GM12878 (cell line): ENCODE measurements around the gene SUPT6H. TPM values are rescaled to one million over a fixed set of nuclear protein-coding genes. Genes with fewer than 3 reads are reported as not detected.

ENCODE experiments used
- ATAC-seq: fragments of 200-7000 bp; cut with Tn5 transposase; 3 replicates; pipeline ENCODE4 v1.9.1; 2020; ENCODE audit warnings: mild to moderate bottlenecking, moderate library complexity
- BruUV-seq: library from RNA; stranded (reverse); fragments of 400-500 nt; replicated peaks from 2 replicates; lab custom pipeline; 2021; lab: Mats Ljungman, UMichigan
- CTCF ChIA-PET: fragments of 300-600 bp; sonication (Branson Sonifier 250); formaldehyde crosslinking; extraction: SDS; loops from one replicate; lab custom pipeline; 2021; ENCODE audit warnings: inconsistent platforms; lab: Yijun Ruan, JAX
- POLR2A ChIA-PET: fragments of 350-600 bp; formaldehyde crosslinking; extraction: SDS; loops from one replicate; lab custom pipeline; 2021; ENCODE audit warnings: inconsistent platforms; lab: Charles Lee
- RAD21 ChIA-PET: fragments of 300-600 bp; sonication (Branson Sonifier 250); formaldehyde crosslinking; loops from one replicate; lab custom pipeline; 2023; ENCODE audit warnings: antibody characterized with exemption; ENCODE audit not compliant: unreplicated experiment; lab: Charles Lee
- SMC1A ChIA-PET: fragments of 300-600 bp; sonication (Branson Sonifier 250); formaldehyde crosslinking; loops from one replicate; lab custom pipeline; 2023; ENCODE audit not compliant: unreplicated experiment, uncharacterized antibody; lab: Charles Lee
- DNase-seq: peaks from one replicate; pipeline ENCODE4 v3.0.0-alpha.2; 2011; ENCODE audit warnings: low read depth, low spot score
- FAIRE-seq: peaks from 3 replicates; lab custom pipeline; 2011; peaks lifted over from hg19 to GRCh38; lab: Jason Lieb, UNC
- H2AFZ ChIP-seq: 2 replicates; pipeline ENCODE4 v1.6.0; 2011; ENCODE audit warnings: low read depth, low read length, control low read depth; ENCODE audit not compliant: control insufficient read depth
- H3K27ac ChIP-seq: 2 replicates; pipeline ENCODE4 v1.5.1; 2011; ENCODE audit warnings: control low read depth; ENCODE audit not compliant: control insufficient read depth, insufficient read depth
- H3K27me3 ChIP-seq, 2 experiments: replicated peaks in 1 of 2; 2 replicates each; pipeline versions ENCODE4 v1.6.0 to v1.6.1; 2011; ENCODE audit warnings: low read length in 1 of 2; ENCODE audit not compliant: control insufficient read depth in 2 of 2, insufficient read depth in 2 of 2
- H3K36me3 ChIP-seq, 2 experiments: 2 replicates each; pipeline ENCODE4 v1.5.1; 2011; ENCODE audit warnings: low read length in 1 of 2; ENCODE audit not compliant: control insufficient read depth in 2 of 2, insufficient read depth in 2 of 2
- H3K4me1 ChIP-seq: 2 replicates; pipeline ENCODE4 v1.6.1; 2011; ENCODE audit warnings: mild to moderate bottlenecking, low read length, moderate library complexity, mixed read lengths; ENCODE audit not compliant: control insufficient read depth, insufficient read depth
- H3K4me2 ChIP-seq: 2 replicates; pipeline ENCODE4 v1.6.0; 2011; ENCODE audit warnings: control low read depth; ENCODE audit not compliant: control insufficient read depth, insufficient read depth
- H3K4me3 ChIP-seq: fragments of 200-600 bp; sonication (generic); 2 replicates; pipeline ENCODE4 v1.5.1; 2016
- H3K79me2 ChIP-seq: 2 replicates; pipeline ENCODE4 v1.6.0; 2011; ENCODE audit warnings: low read length; ENCODE audit not compliant: control insufficient read depth, insufficient read depth
- H3K9ac ChIP-seq: 2 replicates; pipeline ENCODE4 v1.8.0; 2011; ENCODE audit warnings: low read length, control low read depth, mixed read lengths; ENCODE audit not compliant: control insufficient read depth, insufficient read depth
- H3K9me3 ChIP-seq: replicated peaks from 3 replicates; pipeline ENCODE4 v1.5.1; 2011; ENCODE audit warnings: mild to moderate bottlenecking, low read length; ENCODE audit not compliant: control insufficient read depth, insufficient read depth
- H4K20me1 ChIP-seq: 2 replicates; pipeline ENCODE4 v1.6.0; 2011; ENCODE audit not compliant: control insufficient read depth, insufficient read depth
- BHLHE40 ChIP-seq, 2 experiments: fragments of 450-650 bp in 1 of 2; IDR thresholded peaks; 2 replicates each; pipeline ENCODE4 v1.6.1; 2011 to 2017; ENCODE audit warnings: low read depth in 2 of 2, borderline replicate concordance in 1 of 2, improper control_type of control experiment in 1 of 2, low read length in 1 of 2, mild to moderate bottlenecking in 1 of 2
- CREB1 ChIP-seq: IDR thresholded peaks from 2 replicates; pipeline ENCODE4 v1.6.1; 2012; ENCODE audit warnings: low read depth, mild to moderate bottlenecking, inconsistent platforms
- CTCF ChIP-seq, 3 experiments: IDR thresholded peaks in 2 of 3; conservative IDR thresholded peaks in 1 of 3; 2 replicates each; pipeline ENCODE4 v1.5.1; 2011; ENCODE audit warnings: low read depth in 3 of 3, low read length in 3 of 3, mild to moderate bottlenecking in 3 of 3, control low read depth in 2 of 3, moderate library complexity in 2 of 3, inconsistent platforms in 1 of 3, mixed read lengths in 1 of 3; ENCODE audit not compliant: control insufficient read depth in 2 of 3, insufficient read depth in 1 of 3; ENCODE audit errors: extremely low read depth in 1 of 3
- GABPA ChIP-seq: IDR thresholded peaks from 2 replicates; pipeline ENCODE4 v1.6.1; 2014; ENCODE audit warnings: antibody characterized with exemption, low read depth, mild to moderate bottlenecking, inconsistent platforms
- JUNB ChIP-seq: IDR thresholded peaks from 2 replicates; pipeline ENCODE4 v1.6.1; 2016; ENCODE audit warnings: antibody characterized with exemption, mild to moderate bottlenecking
- POLR2A ChIP-seq: IDR thresholded peaks from 2 replicates; pipeline ENCODE4 v1.6.1; 2011; ENCODE audit warnings: low read depth, mild to moderate bottlenecking, low read length
- POU2F2 ChIP-seq: IDR thresholded peaks from 3 replicates; pipeline ENCODE4 v1.6.1; 2011; ENCODE audit warnings: low read depth, mild to moderate bottlenecking, low read length, borderline replicate concordance
- RELB ChIP-seq: fragments of 450-650 bp; IDR thresholded peaks from 2 replicates; pipeline ENCODE4 v1.6.1; 2017; ENCODE audit warnings: low read depth, mild to moderate bottlenecking, moderate library complexity
- YY1 ChIP-seq: IDR thresholded peaks from 2 replicates; pipeline ENCODE4 v1.6.1; 2011; ENCODE audit warnings: low read depth, mild to moderate bottlenecking, low read length
- WGBS: methylation state at CpG from one replicate; pipeline ENCODE4 v1.1.6; 2016; ENCODE audit warnings: low lambda C conversion rate; ENCODE audit not compliant: insufficient replicate concordance, insufficient coverage; ENCODE audit errors: missing lambda C conversion rate; 5-methylcytosine and 5-hydroxymethylcytosine counted together
- in situ Hi-C: fragments of 300-500 bp; cut with MboI; formaldehyde crosslinking; loops from 9 replicates; pipeline ENCODE4 v1.14.3; 2018; ENCODE audit warnings: mixed read lengths
- intact Hi-C: fragments of 100-400 bp; cut with micrococcal nuclease; formaldehyde crosslinking; loops from one replicate; pipeline ENCODE4 v1.14.2; 2022; ENCODE audit not compliant: unreplicated experiment
- polyA plus RNA-seq, 11 experiments: library from polyadenylated mRNA; depleted of rRNA in 4 of 11; unstranded in 6 of 11; stranded (reverse) in 5 of 11; fragments of >200 nt; fragmentation: Nextera tagmentation in 4 of 11; fragmentation: Illumina TruSeq in 1 of 11; extraction: Ambion mirVana in 4 of 11; extraction: Trizol in 1 of 11; gene quantifications; 1 replicate in 1 of 11; 2 replicates in 10 of 11; pipeline versions ENCODE4 v1.2.1 to v1.2.3, GENCODE V29; 2011 to 2016; ENCODE audit warnings: inconsistent platforms in 2 of 11, missing spikeins in 2 of 11, low read depth in 1 of 11
- total RNA-seq, 4 experiments: library from RNA; depleted of rRNA in 3 of 4; stranded (reverse); fragments of >200 nt in 3 of 4; fragmentation: Illumina TruSeq in 1 of 4; extraction: Trizol in 1 of 4; gene quantifications; 2 replicates each; pipeline versions ENCODE4 v1.2.1 to v1.2.3, GENCODE V29; 2013 to 2021

Gene SUPT6H
- total and polyA plus RNA-seq, 10 of the 15 experiments (the other 5 are each of a cell fraction or from before 2014, with no cell fraction given), result 1.7 to 58.8 (median 37.7) TPM

- no peak overlapping the region for H3K27ac ChIP-seq
- CTCF ChIA-PET, result no interaction called here
- H4K20me1 ChIP-seq, result no peaks in the 10 kb centered on the region
- H3K4me3 ChIP-seq, result peak overlapping the region; percentile 37; the same call in 1 of the 2 replicates
- no peak for DNase-seq
- WGBS, result 36% methylated on average over 46 of the region's 63 CpGs
- H3K79me2 ChIP-seq, result peaks cover 26% of the 10 kb centered on the region
- no peak for ATAC-seq
- peaks cover 0 to 3% of the 10 kb centered on the region in 2 experiments; a peak in 2 of 4 replicates for H3K36me3 ChIP-seq
- no TSS peak for BruUV-seq
- peak overlapping the region; percentile 64; the same call in 1 of the 2 replicates for H3K9ac ChIP-seq
- no peaks in the 10 kb centered on the region for H3K9me3 ChIP-seq
- 0 out of 2 replicates have a peak, but pooled peaks have one; percentile 34 for TF ChIP-seq POLR2A
- TF ChIP-seq POU2F2, result no peak
- TF ChIP-seq GABPA, result no peak
- TF ChIP-seq, all 136 proteins: peak for 1
- no peak for FAIRE-seq
- Histone ChIP-seq H3K4me2 (peak overlapping the region; percentile 66), H3K27me3 (no peaks in the 10 kb centered on the region), H2AFZ (peak overlapping the region; percentile 40), H3K4me1 (peaks cover 11% of the 10 kb centered on the region)
- POLR2A ChIA-PET, result interaction anchor here (1.0 kb wide), 2 partner anchors 12 to 72 kb away, joined by 3 read pairs; partner anchors contain the start of gene BLTP2
- RAD21 ChIA-PET, result no interaction called here
- intact Hi-C loops, result loop anchor here (5.0 to 10.0 kb wide), 2 partner anchors 55 to 162 kb away; partner anchors contain the start of genes SDF2, SUPT6H and UNC119
- in situ Hi-C loops, result no loop called here
- SMC1A ChIA-PET, result interaction anchor here (1.2 to 1.4 kb wide), 2 partner anchors 10 to 55 kb away, joined by 3 to 6 read pairs; partner anchors contain the start of genes SDF2 and SUPT6H
Observed at GRCh38 chr17:28716740-28717577, 55.0 kb downstream of the SUPT6H start.

GRCh38 chr17:28717578-28718332 is 55.8 kb downstream of the SUPT6H start, which contains the start of gene RAB34:
Gene RAB34 (minus strand): TSS chr17:28717868. CDS start chr17:28717266, 602 bp downstream.
- peaks cover 11% of the 10 kb centered on the region for H3K4me1 ChIP-seq
- SMC1A ChIA-PET, result no interaction called here
- H3K9ac ChIP-seq, result peak within 1 kb of the TSS; percentile 64
- POLR2A ChIA-PET, result no interaction called here
- ATAC-seq, result peak; percentile 31
- no peaks in the 10 kb centered on the region for H4K20me1 ChIP-seq
- peaks cover 34% of the 10 kb centered on the region for H3K79me2 ChIP-seq
- no peaks in the 10 kb centered on the region for H3K27me3 ChIP-seq
- peak within 1 kb of the TSS; percentile 83 for H3K4me2 ChIP-seq
- RAD21 ChIA-PET, result no interaction called here
- no peak for DNase-seq
- CTCF ChIA-PET, result no interaction called here
- no peaks in the 10 kb centered on the region for H3K9me3 ChIP-seq
- H3K4me3 ChIP-seq, result peak within 1 kb of the TSS; percentile 55
- H3K36me3 ChIP-seq, result peaks cover 6% of the 10 kb centered on the region in 2 experiments; a peak in 3 of 4 replicates
- 11% methylated on average over 40 of the region's 60 CpGs for WGBS
- in situ Hi-C loops (no loop called here), intact Hi-C loops (loop anchor here (5.0 to 10.0 kb wide), 2 partner anchors 55 to 163 kb away; partner anchors contain the start of genes SDF2, SUPT6H and UNC119)
- H2AFZ ChIP-seq, result peak within 1 kb of the TSS; percentile 62
- peak within 1 kb of the TSS; percentile 39 for H3K27ac ChIP-seq
- BruUV-seq, result no TSS peak
- no peak for FAIRE-seq
- TF ChIP-seq JUNB, result no peak
- no peak for TF ChIP-seq BHLHE40 (IDR thresholded peaks at IDR 0.05; ENCODE audit: borderline replicate concordance in 1 of 2, low read depth in 2 of 2, low read length in 1 of 2)
- no peak for TF ChIP-seq CREB1
- TF ChIP-seq YY1, result 0 out of 2 replicates have a peak, but pooled peaks have one; percentile 10
- TF ChIP-seq POLR2A, result peak; percentile 11; the same call in 1 of the 2 replicates
- TF ChIP-seq RELB, result no peak
- peak in 2 of 3 experiments; percentile 15 to 32; a peak in 2 of 6 replicates for TF ChIP-seq CTCF (IDR thresholded peaks at IDR 0.05 in 2 of 3, conservative IDR thresholded peaks at IDR 0.05 in 1 of 3; ENCODE audit: control insufficient read depth in 2 of 3, extremely low read depth in 1 of 3, insufficient read depth in 1 of 3, low read depth in 3 of 3, low read length in 3 of 3)
